IMR-90 (cell line): ENCODE measurements around the gene OR52M1. TPM values are rescaled to one million over a fixed set of nuclear protein-coding genes. Genes with fewer than 3 reads are reported as not detected.

Source experiments
- ATAC-seq: fragments of 200-7000 bp; cut with Tn5 transposase; 2 replicates; pipeline ENCODE4 v1.9.1; 2020; ENCODE audit warnings: low read depth, mild to moderate bottlenecking, moderate library complexity
- BruUV-seq: library from RNA; stranded (reverse); fragments of 400-500 nt; replicated peaks from 2 replicates; lab custom pipeline; 2021; lab: Mats Ljungman, UMichigan
- CTCF ChIA-PET: fragments of 300-600 bp; formaldehyde crosslinking; extraction: SDS; loops from one replicate; lab custom pipeline; 2021; ENCODE audit warnings: antibody characterized with exemption; lab: Yijun Ruan, JAX
- POLR2A ChIA-PET: fragments of 300-600 bp; sonication (Branson Sonifier 250); formaldehyde crosslinking; loops from one replicate; lab custom pipeline; 2022; ENCODE audit warnings: antibody characterized with exemption; ENCODE audit not compliant: unreplicated experiment; lab: Charles Lee
- DNase-seq: peaks from one replicate; pipeline ENCODE4 v3.0.0; 2013
- H2AFZ ChIP-seq: replicated peaks from 2 replicates; pipeline ENCODE3; 2013; ENCODE audit warnings: low read length, mild to moderate bottlenecking; ENCODE audit not compliant: poor library complexity
- H2AK5ac ChIP-seq: 2 replicates; pipeline ENCODE4 v1.6.1; 2013; ENCODE audit warnings: low read depth, low read length, inconsistent platforms
- H2AK9ac ChIP-seq: replicated peaks from 2 replicates; pipeline ENCODE3; 2013; ENCODE audit warnings: mild to moderate bottlenecking, low read depth, low read length, moderate library complexity; ENCODE audit not compliant: poor library complexity
- H2BK120ac ChIP-seq: 2 replicates; pipeline ENCODE4 v1.6.1; 2013; ENCODE audit warnings: low read depth, low read length, inconsistent platforms
- H2BK15ac ChIP-seq: 3 replicates; pipeline ENCODE4 v1.6.1; 2013; ENCODE audit warnings: low read depth, low read length, inconsistent platforms
- H2BK20ac ChIP-seq: 2 replicates; pipeline ENCODE4 v1.6.1; 2013; ENCODE audit warnings: low read depth, mild to moderate bottlenecking, inconsistent platforms, low read length, moderate library complexity
- H2BK5ac ChIP-seq: 2 replicates; pipeline ENCODE4 v1.6.1; 2013; ENCODE audit warnings: mild to moderate bottlenecking, low read depth, low read length, inconsistent platforms; ENCODE audit not compliant: poor library complexity, severe bottlenecking
- H3K14ac ChIP-seq: replicated peaks from 2 replicates; pipeline ENCODE4 v1.6.1; 2013; ENCODE audit warnings: low read depth, low read length, inconsistent platforms
- H3K18ac ChIP-seq: 2 replicates; pipeline ENCODE4 v1.6.1; 2013; ENCODE audit warnings: low read depth, low read length, control low read depth
- H3K23ac ChIP-seq: 2 replicates; pipeline ENCODE4 v1.6.1; 2013; ENCODE audit warnings: low read depth, low read length, inconsistent platforms
- H3K27ac ChIP-seq: 2 replicates; pipeline ENCODE4 v1.5.1; 2013; ENCODE audit warnings: mild to moderate bottlenecking, control low read depth, low read length; ENCODE audit not compliant: insufficient read depth
- H3K27me3 ChIP-seq: 2 replicates; pipeline ENCODE4 v1.6.1; 2013; ENCODE audit warnings: low read length; ENCODE audit not compliant: control insufficient read depth, insufficient read depth
- H3K36me3 ChIP-seq: 2 replicates; pipeline ENCODE4 v1.6.1; 2013; ENCODE audit warnings: low read length, mixed read lengths; ENCODE audit not compliant: control insufficient read depth, insufficient read depth
- H3K4ac ChIP-seq: 2 replicates; pipeline ENCODE4 v1.6.1; 2013; ENCODE audit warnings: low read depth, low read length, inconsistent platforms
- H3K4me1 ChIP-seq: 2 replicates; pipeline ENCODE4 v1.6.1; 2013; ENCODE audit warnings: low read length, mixed read lengths; ENCODE audit not compliant: control insufficient read depth, insufficient read depth
- H3K4me2 ChIP-seq: 2 replicates; pipeline ENCODE4 v1.6.1; 2013; ENCODE audit warnings: low read depth, mild to moderate bottlenecking, control low read depth, low read length, moderate library complexity
- H3K4me3 ChIP-seq: 2 replicates; pipeline ENCODE4 v1.5.1; 2013; ENCODE audit warnings: low read depth, mild to moderate bottlenecking, control low read depth, low read length, moderate library complexity; ENCODE audit not compliant: insufficient read depth
- H3K56ac ChIP-seq: 2 replicates; pipeline ENCODE4 v1.6.1; 2013; ENCODE audit warnings: low read length, inconsistent platforms; ENCODE audit not compliant: insufficient read depth; ENCODE audit errors: extremely low read depth
- H3K79me1 ChIP-seq, 2 experiments: 2 replicates each; pipeline ENCODE4 v1.6.1; 2013; ENCODE audit warnings: low read length in 2 of 2, inconsistent platforms in 1 of 2, low read depth in 1 of 2
- H3K9ac ChIP-seq: 2 replicates; pipeline ENCODE4 v1.6.1; 2013; ENCODE audit warnings: low read depth, low read length, control low read depth
- H3K9me1 ChIP-seq: 2 replicates; pipeline ENCODE4 v1.6.1; 2013; ENCODE audit warnings: low read length, inconsistent platforms; ENCODE audit not compliant: insufficient read depth
- H3K9me3 ChIP-seq: 2 replicates; pipeline ENCODE4 v1.6.1; 2013; ENCODE audit warnings: low read length; ENCODE audit not compliant: control insufficient read depth, insufficient read depth
- H4K20me1 ChIP-seq: 2 replicates; pipeline ENCODE4 v1.6.1; 2013; ENCODE audit warnings: low read length, inconsistent platforms; ENCODE audit not compliant: insufficient read depth
- H4K5ac ChIP-seq: 2 replicates; pipeline ENCODE4 v1.6.1; 2013; ENCODE audit warnings: mild to moderate bottlenecking, low read depth, low read length, control low read depth
- H4K8ac ChIP-seq, 2 experiments: 2 replicates each; pipeline ENCODE4 v1.6.1; 2013; ENCODE audit warnings: low read depth in 2 of 2, low read length in 2 of 2, control low read depth in 1 of 2, inconsistent platforms in 1 of 2
- H4K91ac ChIP-seq: 2 replicates; pipeline ENCODE4 v1.6.1; 2013; ENCODE audit warnings: low read depth, low read length, inconsistent platforms; ENCODE audit not compliant: insufficient read depth
- ELK1 ChIP-seq: fragments of 150-350 bp; IDR thresholded peaks from 2 replicates; pipeline ENCODE4 v1.6.1; 2016; ENCODE audit warnings: low read depth, mild to moderate bottlenecking, low read length, moderate library complexity, borderline replicate concordance
- POLR2A ChIP-seq: IDR thresholded peaks from 2 replicates; pipeline ENCODE4 v1.6.1; 2012; ENCODE audit warnings: mild to moderate bottlenecking, low read depth, low read length
- SMC3 ChIP-seq: fragments of 150-350 bp; IDR thresholded peaks from 2 replicates; pipeline ENCODE4 v1.6.1; 2016; ENCODE audit warnings: low read depth, mild to moderate bottlenecking, antibody characterized with exemption, low read length, moderate library complexity
- WGBS, 2 experiments: methylation state at CpG; one replicate each; pipeline versions ENCODE4 v1.1.5 to v1.1.7; 2013; ENCODE audit warnings: missing lambda C conversion rate in 2 of 2; ENCODE audit not compliant: insufficient read length in 1 of 2; ENCODE audit errors: extremely low coverage in 2 of 2; 5-methylcytosine and 5-hydroxymethylcytosine counted together
- dilution Hi-C: fragments of 300-500 bp; cut with HindIII; formaldehyde crosslinking; loops from one replicate; pipeline ENCODE4 v1.14.3; 2018; ENCODE audit warnings: low sequenced_read_pairs; ENCODE audit not compliant: unreplicated experiment
- in situ Hi-C: fragments of 300-500 bp; cut with MboI; formaldehyde crosslinking; loops from 3 replicates; pipeline ENCODE4 v1.14.3; 2019; ENCODE audit warnings: low sequenced_read_pairs, inconsistent platforms, mixed read lengths
- intact Hi-C: fragments of 100-400 bp; cut with micrococcal nuclease; formaldehyde crosslinking; loops from 2 replicates; pipeline ENCODE4 v1.10.0; 2022
- polyA plus RNA-seq, 3 experiments: library from polyadenylated mRNA; depleted of rRNA; stranded (reverse); fragments of >200 nt; gene quantifications; 2 replicates each; pipeline ENCODE4 v1.2.3, GENCODE V29; 2012; ENCODE audit warnings: low replicate concordance in 1 of 3
- total RNA-seq: library from RNA; depleted of rRNA; stranded (reverse); fragments of >200 nt; gene quantifications from 2 replicates; pipeline ENCODE4 v1.2.3, GENCODE V29; 2012

OR52M1 gene
- total and polyA plus RNA-seq, 2 of the 4 experiments (the other 2 are of a cell fraction): not detected

DNA sequence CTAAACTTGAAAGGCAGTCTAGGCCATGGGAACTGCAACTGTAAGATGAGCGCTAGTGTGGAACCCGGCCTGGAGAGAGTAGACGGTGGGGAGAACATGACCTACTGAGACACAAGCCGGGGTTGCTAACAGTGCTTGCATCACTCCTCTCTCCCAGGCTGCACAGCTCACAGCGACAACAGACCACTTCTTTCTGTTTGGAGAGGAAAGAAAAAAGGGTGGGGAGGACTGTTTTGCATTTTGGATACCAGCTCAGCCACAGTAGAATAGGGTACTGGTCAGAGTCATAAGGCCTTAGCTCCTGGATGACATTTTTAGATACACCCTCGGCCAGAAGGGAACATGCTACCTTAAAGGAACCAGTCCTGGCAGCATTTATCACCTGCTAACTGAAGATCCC, 22.2 kb upstream of the OR52M1 start:
- Histone ChIP-seq H3K23ac (no peak overlapping the region), H3K27me3 (no peaks in the 10 kb centered on the region), H4K91ac (no peak overlapping the region), H3K9me3 (no peaks in the 10 kb centered on the region), H3K4me1 (no peaks in the 10 kb centered on the region), H3K9me1 (no peaks in the 10 kb centered on the region), H2BK20ac (no peak overlapping the region), H2AFZ (no peak overlapping the region), H2AK9ac (no peak overlapping the region), H4K5ac (no peak overlapping the region), H3K4me3 (no peak overlapping the region), H4K20me1 (no peaks in the 10 kb centered on the region), H2BK120ac (no peak overlapping the region), H3K4ac (no peak overlapping the region), H3K56ac (no peak overlapping the region), H3K18ac (no peak overlapping the region), H2BK15ac (no peak overlapping the region), H2AK5ac (no peak overlapping the region), H3K79me1 (no peaks in the 10 kb centered on the region), H3K9ac (no peak overlapping the region), H3K36me3 (no peaks in the 10 kb centered on the region), H3K4me2 (no peak overlapping the region), H3K27ac (no peak overlapping the region), H3K14ac (no peak overlapping the region), H2BK5ac (no peak overlapping the region), H4K8ac (no peak overlapping the region)
- BruUV-seq: no TSS peak
- intact Hi-C loops: no loop called here
- CTCF ChIA-PET: no interaction called here
- ATAC-seq: no peak
- dilution Hi-C loops: no loop called here
- no CpG with 5 or more reads among the region's 6 CpGs for WGBS, 2 experiments
- DNase-seq: no peak
- TF ChIP-seq POLR2A: no peak
- no peak for TF ChIP-seq SMC3
- TF ChIP-seq ELK1: no peak
- POLR2A ChIA-PET: no interaction called here
- in situ Hi-C loops: no loop called here
